Stimulated activated naive CD4-positive, alpha-beta T cell treated with Interleukin-2 at 50 U/mL for 16 hours (primary cell): ENCODE results near the gene IFITM2.

Experiments
- DNase-seq: peaks from one replicate; lab custom pipeline; 2025; lab: John Stamatoyannopoulos, UW

IFITM2 gene

GRCh38 chr11:293271-293851 is 14.3 kb upstream of the IFITM2 start:
- no peak for DNase-seq

- no peak for DNase-seq
Observed at GRCh38 chr11:293852-294661, 13.6 kb upstream of the IFITM2 start.

GRCh38 chr11:294780-295179 is 12.8 kb upstream of the IFITM2 start:
- no peak for DNase-seq

DNA sequence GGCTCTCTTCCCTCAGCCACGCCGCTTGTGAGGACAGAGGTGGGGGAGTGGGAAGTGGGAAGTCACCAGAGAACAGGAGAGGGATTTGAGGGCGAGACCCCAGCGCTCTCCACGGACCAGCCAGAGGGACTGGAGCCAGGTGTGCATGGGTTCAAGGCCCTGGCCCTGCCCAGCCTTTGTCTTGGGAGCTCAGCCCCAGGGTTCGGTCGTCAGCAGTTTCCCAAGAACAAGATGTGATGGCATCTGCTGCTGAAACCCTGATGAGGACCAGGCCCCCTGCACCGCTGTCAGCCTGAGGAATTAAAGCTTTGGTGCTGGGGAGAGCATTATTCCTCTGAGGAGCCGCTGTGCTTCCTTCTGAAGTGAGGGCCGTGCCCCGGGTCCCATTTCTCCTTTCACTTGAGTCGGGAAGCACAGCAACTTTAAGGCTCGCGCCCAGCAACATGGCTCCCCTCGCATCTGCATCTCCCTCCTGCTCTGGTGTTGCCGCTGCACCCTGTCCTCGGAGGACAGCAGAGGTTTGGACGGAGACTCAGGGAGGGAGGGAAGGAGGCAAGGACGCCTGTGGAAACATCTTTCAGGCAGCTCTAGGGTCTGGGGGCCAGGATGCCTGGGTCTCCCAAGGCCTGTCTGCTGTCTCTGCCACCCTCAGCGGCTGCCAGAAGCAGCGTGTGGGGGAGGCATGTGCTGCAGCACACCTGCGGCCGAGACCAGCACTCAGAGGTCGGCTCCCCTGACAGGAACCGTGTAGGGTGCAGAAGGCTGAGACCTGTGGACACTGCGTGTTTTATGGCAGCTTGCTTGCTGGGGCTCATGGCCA is 12.1 kb upstream of the IFITM2 start:
- DNase-seq, result no peak

- no peak for DNase-seq
Observed at GRCh38 chr11:296171-297050, 11.2 kb upstream of the IFITM2 start.

- DNase-seq, result no peak
Observed at GRCh38 chr11:297051-297585, 10.5 kb upstream of the IFITM2 start.

DNA sequence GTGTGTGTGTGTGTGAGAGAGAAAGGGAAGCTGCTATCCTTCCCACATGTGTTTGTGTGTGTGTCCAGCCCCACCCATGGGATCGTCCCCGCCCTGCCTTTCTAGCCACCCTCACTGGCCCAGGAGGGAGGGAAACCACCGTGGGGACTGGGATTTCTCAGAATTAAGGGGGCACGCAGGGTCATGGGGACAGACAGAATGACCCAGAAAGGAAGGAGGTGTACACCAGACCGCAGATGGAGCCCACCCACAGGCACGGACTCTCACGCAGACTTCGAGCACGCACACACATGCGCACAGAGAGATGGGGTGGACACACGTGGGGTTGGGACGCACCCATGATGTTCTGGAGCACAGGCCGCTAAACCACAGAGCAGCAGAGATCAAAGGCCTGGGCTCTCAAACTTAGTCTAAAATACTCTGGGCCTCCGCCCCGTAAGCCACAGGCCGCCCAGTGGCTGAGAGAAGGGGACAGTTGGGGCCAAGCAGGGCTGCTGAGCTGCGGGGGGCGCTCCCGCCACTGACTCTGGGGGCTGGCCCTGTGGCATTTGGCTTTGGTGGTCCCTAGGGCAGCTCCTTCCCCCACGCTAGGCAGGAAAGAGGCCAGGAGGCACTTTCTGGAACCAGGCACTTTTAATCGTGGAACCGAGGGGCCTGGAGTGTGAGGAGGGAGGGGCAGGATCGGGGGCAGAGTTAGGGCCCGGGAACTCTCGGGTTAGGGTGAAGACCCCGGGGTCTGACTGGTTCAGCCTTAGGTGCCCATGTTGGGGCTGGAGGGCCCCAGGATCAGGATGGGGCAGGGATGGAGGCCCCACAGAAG is 9.8 kb upstream of the IFITM2 start:
- peak; percentile 23 for DNase-seq

DNA sequence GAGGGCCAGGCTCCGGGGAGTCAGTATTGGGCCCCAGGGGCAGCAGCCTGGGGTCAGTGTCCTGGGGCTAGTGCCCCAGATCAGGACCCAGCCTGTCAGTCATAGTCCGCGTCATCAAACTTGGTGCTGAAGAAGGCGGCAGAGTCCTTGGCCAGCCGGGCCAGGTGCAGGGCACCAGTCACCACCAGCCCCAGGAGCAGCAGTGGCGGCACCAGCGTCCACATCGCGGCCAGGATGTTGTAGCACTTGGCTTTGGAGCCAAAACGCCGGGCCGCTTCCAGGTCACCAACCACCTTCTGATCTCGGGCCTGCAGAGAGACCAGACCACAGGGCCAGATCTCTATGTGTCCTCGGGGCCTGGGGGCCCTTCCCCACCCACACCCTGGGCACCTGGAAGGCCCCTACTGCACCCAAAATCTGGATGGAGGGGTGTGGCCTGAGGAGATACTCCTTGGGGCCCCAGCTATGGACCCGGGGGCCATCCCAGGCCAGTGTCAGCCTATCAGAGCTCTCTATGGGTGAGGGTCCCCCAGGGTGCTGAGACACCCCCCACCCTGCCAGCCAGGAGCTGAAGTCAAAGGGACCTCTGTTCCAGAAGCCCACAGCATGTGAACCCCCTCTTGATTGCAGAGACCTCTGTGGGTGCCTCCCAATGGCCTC is 9.1 kb upstream of the IFITM2 start:
- no peak for DNase-seq

- no peak for DNase-seq
Observed at GRCh38 chr11:299081-299891, 8.3 kb upstream of the IFITM2 start, which contains the start of gene IFITM5. Gene IFITM5 (minus strand): TSS chr11:299526. CDS start chr11:299490, 36 bp downstream.

DNA sequence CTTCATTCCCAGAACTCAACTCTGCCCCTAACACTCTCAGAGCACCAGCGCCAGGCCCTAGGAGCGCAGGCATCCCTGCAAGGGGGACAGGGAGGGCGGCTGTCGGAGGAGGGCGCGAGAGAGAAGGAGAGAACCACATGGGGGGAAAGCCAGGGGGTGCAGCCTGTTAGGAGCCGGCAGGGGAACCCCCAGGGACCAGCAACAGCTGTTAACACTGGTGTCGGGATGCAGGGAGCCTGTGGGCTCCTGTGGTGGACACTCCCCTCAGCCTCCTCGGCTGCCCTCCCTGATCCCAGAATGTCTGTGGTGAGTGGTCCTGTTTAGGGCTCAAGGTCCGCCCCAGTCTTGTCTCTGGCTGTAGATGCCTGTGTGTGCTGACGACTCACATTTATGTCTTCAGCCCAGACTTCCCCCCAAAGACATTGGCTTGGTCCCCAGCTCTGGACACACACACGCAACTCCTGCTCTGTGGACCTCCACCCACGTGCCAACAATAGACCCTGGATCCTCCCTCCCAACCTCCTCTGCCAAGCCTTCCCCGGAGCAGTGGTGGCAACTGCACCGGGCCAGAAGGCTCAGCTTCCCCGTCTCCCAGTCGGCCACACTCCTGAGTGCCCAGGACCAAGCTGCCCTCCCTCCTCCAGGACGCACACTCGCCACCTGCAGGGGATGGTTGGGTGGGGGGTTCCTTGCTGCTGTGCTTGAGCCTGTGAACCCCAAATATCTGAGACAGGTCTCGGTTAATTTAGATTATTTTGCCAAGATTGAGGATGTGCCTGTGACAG is 7.5 kb upstream of the IFITM2 start:
- DNase-seq, result no peak

GRCh38 chr11:303363-303762 is 4.3 kb upstream of the IFITM2 start:
- no peak for DNase-seq

DNA sequence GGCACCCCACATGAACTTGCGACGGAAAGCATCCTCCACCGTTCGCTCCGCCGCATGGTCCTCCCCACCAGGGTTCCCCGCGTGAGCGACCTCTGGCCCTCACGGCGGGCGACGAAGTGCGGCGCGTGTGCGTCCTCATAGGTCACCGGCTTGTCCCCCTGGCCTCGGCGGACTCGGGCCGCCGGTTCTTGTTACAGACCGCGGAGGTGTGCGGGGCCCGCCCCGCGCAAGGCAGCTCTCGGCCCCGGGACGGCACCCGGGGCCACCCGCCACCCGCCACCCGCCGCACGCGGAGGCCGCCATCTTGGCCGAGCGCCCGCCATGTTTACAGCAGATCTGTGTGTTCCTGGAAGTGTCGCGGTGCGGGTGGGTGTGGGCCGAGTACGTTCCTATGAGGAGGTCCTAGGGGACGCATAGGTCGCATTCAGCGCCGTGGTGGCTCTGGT is 3.5 kb upstream of the IFITM2 start:
- no peak for DNase-seq

- DNase-seq, result peak; percentile 39
Observed at GRCh38 chr11:304915-305843, 2.4 kb upstream of the IFITM2 start.

GRCh38 chr11:305844-306211 is 1.8 kb upstream of the IFITM2 start:
- no peak for DNase-seq

GRCh38 chr11:306645-307371 is 808 bp upstream of the IFITM2 start:
- DNase-seq, result no peak
